Liver (tissue), 9 donors: ENCODE results near the gene YIPF4. TPM values are rescaled to one million over a fixed set of nuclear protein-coding genes. Genes with fewer than 3 reads are reported as not detected.

ENCODE experiments used
- DNase-seq: peaks from one replicate; pipeline ENCODE4 v3.0.0-alpha.2; 2017; ENCODE audit warnings: low spot score
- H3K27ac ChIP-seq, 2 donors: one replicate each; pipeline ENCODE4 v1.7.0; 2013; ENCODE audit warnings: inconsistent platforms in 2 of 2, low read length in 2 of 2, control low read depth in 1 of 2, low read depth in 1 of 2, mild to moderate bottlenecking in 1 of 2
- H3K27me3 ChIP-seq, 4 donors: one replicate each; pipeline versions ENCODE4 v1.6.1 to v1.7.0; 2013; ENCODE audit warnings: low read length in 3 of 4, inconsistent platforms in 1 of 4, mild to moderate bottlenecking in 1 of 4, moderate library complexity in 1 of 4; ENCODE audit not compliant: control insufficient read depth in 4 of 4, insufficient read depth in 4 of 4
- H3K36me3 ChIP-seq, 4 donors: one replicate each; pipeline versions ENCODE4 v1.6.1 to v1.7.0; 2013; ENCODE audit warnings: low read length in 3 of 4, mild to moderate bottlenecking in 3 of 4, low read depth in 1 of 4, moderate library complexity in 1 of 4; ENCODE audit not compliant: control insufficient read depth in 4 of 4, insufficient read depth in 3 of 4
- H3K4me1 ChIP-seq, 4 donors: one replicate each; pipeline versions ENCODE4 v1.6.1 to v1.7.0; 2013; ENCODE audit warnings: low read length in 3 of 4, mild to moderate bottlenecking in 3 of 4, moderate library complexity in 1 of 4; ENCODE audit not compliant: control insufficient read depth in 4 of 4, insufficient read depth in 4 of 4
- H3K4me3 ChIP-seq, 3 donors: one replicate each; pipeline versions ENCODE4 v1.6.1 to v1.7.0; 2013; ENCODE audit warnings: low read length in 3 of 3, control low read depth in 1 of 3, low read depth in 1 of 3, mild to moderate bottlenecking in 1 of 3
- H3K9ac ChIP-seq, 2 donors: one replicate each; pipeline ENCODE4 v1.7.0; 2013; ENCODE audit warnings: low read length in 2 of 2, mild to moderate bottlenecking in 2 of 2, moderate library complexity in 2 of 2, control low read depth in 1 of 2, low read depth in 1 of 2
- H3K9me3 ChIP-seq, 4 donors: one replicate each; pipeline versions ENCODE4 v1.6.1 to v1.7.0; 2013; ENCODE audit warnings: low read length in 3 of 4; ENCODE audit not compliant: control insufficient read depth in 4 of 4
- EGR1 ChIP-seq, 2 donors: IDR thresholded peaks; 2 replicates each; pipeline ENCODE4 v1.6.1; 2016 to 2018; ENCODE audit warnings: antibody characterized with exemption in 2 of 2, low read depth in 2 of 2
- FOXA1 ChIP-seq: IDR thresholded peaks from 2 replicates; pipeline ENCODE4 v1.6.1; 2016; ENCODE audit warnings: antibody characterized with exemption
- FOXA2 ChIP-seq: IDR thresholded peaks from 2 replicates; pipeline ENCODE4 v1.6.1; 2016; ENCODE audit warnings: antibody characterized with exemption
- GABPA ChIP-seq, 2 donors: IDR thresholded peaks in 1 of 2; conservative IDR thresholded peaks in 1 of 2; 2 replicates each; pipeline ENCODE4 v1.6.1; 2016; ENCODE audit warnings: antibody characterized with exemption in 2 of 2, mild to moderate bottlenecking in 1 of 2, moderate library complexity in 1 of 2
- HNF4A ChIP-seq, 2 donors: conservative IDR thresholded peaks; 2 replicates each; pipeline ENCODE4 v1.6.1; 2016; ENCODE audit warnings: antibody characterized with exemption in 2 of 2, mild to moderate bottlenecking in 2 of 2
- HNF4G ChIP-seq: IDR thresholded peaks from 2 replicates; pipeline ENCODE4 v1.6.1; 2016; ENCODE audit warnings: antibody characterized with exemption
- JUND ChIP-seq, 2 donors: IDR thresholded peaks; 2 replicates each; pipeline ENCODE4 v1.6.1; 2016; ENCODE audit warnings: antibody characterized with exemption in 2 of 2
- NR2F2 ChIP-seq: IDR thresholded peaks from 2 replicates; pipeline ENCODE4 v1.6.1; 2016; ENCODE audit warnings: antibody characterized with exemption
- RAD21 ChIP-seq, 2 donors: IDR thresholded peaks; 2 replicates each; pipeline ENCODE4 v1.6.1; 2016; ENCODE audit warnings: antibody characterized with exemption in 2 of 2, mild to moderate bottlenecking in 2 of 2
- RXRA ChIP-seq, 2 donors: IDR thresholded peaks; 2 replicates each; pipeline ENCODE4 v1.6.1; 2017 to 2018; ENCODE audit warnings: antibody characterized with exemption in 2 of 2, mild to moderate bottlenecking in 1 of 2
- SP1 ChIP-seq: IDR thresholded peaks from 2 replicates; pipeline ENCODE4 v1.6.1; 2018; ENCODE audit warnings: antibody characterized with exemption, mild to moderate bottlenecking
- TAF1 ChIP-seq: conservative IDR thresholded peaks from 2 replicates; pipeline ENCODE4 v1.6.1; 2016; ENCODE audit warnings: antibody characterized with exemption, mild to moderate bottlenecking
- YY1 ChIP-seq: IDR thresholded peaks from 2 replicates; pipeline ENCODE4 v1.6.1; 2016; ENCODE audit warnings: antibody characterized with exemption, mild to moderate bottlenecking
- WGBS: extraction: QIAGEN DNeasy Blood & Tissue Kit; methylation state at CpG from one replicate; pipeline ENCODE4 v1.1.7; 2013; 5-methylcytosine and 5-hydroxymethylcytosine counted together
- polyA plus RNA-seq, 2 donors: library from polyadenylated mRNA; stranded (reverse) in 1 of 2; unstranded in 1 of 2; fragments of 200-250 nt in 1 of 2; fragments of >200 nt in 1 of 2; fragmentation: Nextera tagmentation in 1 of 2; extraction: Ambion mirVana in 1 of 2; gene quantifications; one replicate each; pipeline versions ENCODE4 v1.2.1 to v1.2.3, GENCODE V29; 2013 to 2015
- total RNA-seq, 2 donors: library from RNA; depleted of rRNA; stranded (reverse); fragments of >200 nt; gene quantifications; one replicate each; pipeline ENCODE4 v1.2.3, GENCODE V29; 2014
- TF ChIP-seq, protein P1 (sequence below): IDR thresholded peaks from 2 replicates; pipeline ENCODE4 v1.6.1; 2016; ENCODE audit warnings: antibody characterized with exemption
- TF ChIP-seq, protein P2 (sequence below): IDR thresholded peaks from 2 replicates; pipeline ENCODE4 v1.6.1; 2016; ENCODE audit warnings: antibody characterized with exemption, mild to moderate bottlenecking
- TF ChIP-seq, protein P3 (sequence below): IDR thresholded peaks from 2 replicates; pipeline ENCODE4 v1.6.1; 2016; ENCODE audit warnings: antibody characterized with exemption
- TF ChIP-seq, protein P4 (sequence below): IDR thresholded peaks from 2 replicates; pipeline ENCODE4 v1.6.1; 2016; ENCODE audit warnings: antibody characterized with exemption
- TF ChIP-seq, protein P5 (sequence below): fragments of 150-350 bp; IDR thresholded peaks from 2 replicates; pipeline ENCODE4 v1.5.1; 2017; ENCODE audit warnings: improper control_type of control experiment, low read depth, low read length; ENCODE audit not compliant: missing input control
- donor health status: healthy.
- donor health status: healthy.
- donor health status: healthy.
- donor health status: healthy.
- donor health status: healthy.

The YIPF4 gene
- total and polyA plus RNA-seq, 4 donors = 11.6 to 38.4 (median 14.4) TPM

DNA sequence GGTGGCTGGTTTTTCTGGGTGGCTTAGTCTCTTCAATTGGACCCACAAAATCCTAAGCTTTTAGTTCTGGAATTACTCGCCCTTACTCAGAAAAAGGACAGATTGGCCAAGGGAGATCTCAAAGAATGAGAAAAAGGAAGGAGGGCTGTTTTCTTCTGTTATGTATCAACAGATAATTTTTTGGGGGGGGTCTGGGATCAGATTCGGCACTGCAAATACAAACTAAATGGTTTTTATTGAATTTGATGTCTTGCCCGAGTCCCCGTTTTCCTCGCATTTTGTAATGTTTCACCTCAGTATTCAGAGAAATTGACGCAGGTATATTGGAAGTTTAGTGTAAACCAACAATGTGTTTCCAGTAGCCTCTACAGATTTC lies 762 bp downstream of the YIPF4 start:
- no peak for TF ChIP-seq FOXA1
- no peak for TF ChIP-seq GABPA (IDR thresholded peaks at IDR 0.05 in 1 of 2, conservative IDR thresholded peaks at IDR 0.05 in 1 of 2)
- TF ChIP-seq, protein P1, sequence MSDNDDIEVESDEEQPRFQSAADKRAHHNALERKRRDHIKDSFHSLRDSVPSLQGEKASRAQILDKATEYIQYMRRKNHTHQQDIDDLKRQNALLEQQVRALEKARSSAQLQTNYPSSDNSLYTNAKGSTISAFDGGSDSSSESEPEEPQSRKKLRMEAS = no peak
- no peak for TF ChIP-seq HNF4G
- TF ChIP-seq, protein P2, sequence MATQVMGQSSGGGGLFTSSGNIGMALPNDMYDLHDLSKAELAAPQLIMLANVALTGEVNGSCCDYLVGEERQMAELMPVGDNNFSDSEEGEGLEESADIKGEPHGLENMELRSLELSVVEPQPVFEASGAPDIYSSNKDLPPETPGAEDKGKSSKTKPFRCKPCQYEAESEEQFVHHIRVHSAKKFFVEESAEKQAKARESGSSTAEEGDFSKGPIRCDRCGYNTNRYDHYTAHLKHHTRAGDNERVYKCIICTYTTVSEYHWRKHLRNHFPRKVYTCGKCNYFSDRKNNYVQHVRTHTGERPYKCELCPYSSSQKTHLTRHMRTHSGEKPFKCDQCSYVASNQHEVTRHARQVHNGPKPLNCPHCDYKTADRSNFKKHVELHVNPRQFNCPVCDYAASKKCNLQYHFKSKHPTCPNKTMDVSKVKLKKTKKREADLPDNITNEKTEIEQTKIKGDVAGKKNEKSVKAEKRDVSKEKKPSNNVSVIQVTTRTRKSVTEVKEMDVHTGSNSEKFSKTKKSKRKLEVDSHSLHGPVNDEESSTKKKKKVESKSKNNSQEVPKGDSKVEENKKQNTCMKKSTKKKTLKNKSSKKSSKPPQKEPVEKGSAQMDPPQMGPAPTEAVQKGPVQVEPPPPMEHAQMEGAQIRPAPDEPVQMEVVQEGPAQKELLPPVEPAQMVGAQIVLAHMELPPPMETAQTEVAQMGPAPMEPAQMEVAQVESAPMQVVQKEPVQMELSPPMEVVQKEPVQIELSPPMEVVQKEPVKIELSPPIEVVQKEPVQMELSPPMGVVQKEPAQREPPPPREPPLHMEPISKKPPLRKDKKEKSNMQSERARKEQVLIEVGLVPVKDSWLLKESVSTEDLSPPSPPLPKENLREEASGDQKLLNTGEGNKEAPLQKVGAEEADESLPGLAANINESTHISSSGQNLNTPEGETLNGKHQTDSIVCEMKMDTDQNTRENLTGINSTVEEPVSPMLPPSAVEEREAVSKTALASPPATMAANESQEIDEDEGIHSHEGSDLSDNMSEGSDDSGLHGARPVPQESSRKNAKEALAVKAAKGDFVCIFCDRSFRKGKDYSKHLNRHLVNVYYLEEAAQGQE = no peak
- Histone ChIP-seq H3K27me3 (no peaks in the 10 kb centered on the region), H3K4me3 (peak overlapping the region; percentile 79 to 99 (median 80)), H3K9me3 (no peaks in the 10 kb centered on the region), H3K9ac (peak overlapping the region; percentile 80 to 95), H3K4me1 (peaks cover 0 to 5% (median 2%) of the 10 kb centered on the region in 4 donors), H3K27ac (peak overlapping the region; percentile 73 to 83), H3K36me3 (peaks cover 0 to 9% (median 3%) of the 10 kb centered on the region in 4 donors)
- DNase-seq = no peak
- 2% methylated on average over 6 of the region's 6 CpGs for WGBS

DNA sequence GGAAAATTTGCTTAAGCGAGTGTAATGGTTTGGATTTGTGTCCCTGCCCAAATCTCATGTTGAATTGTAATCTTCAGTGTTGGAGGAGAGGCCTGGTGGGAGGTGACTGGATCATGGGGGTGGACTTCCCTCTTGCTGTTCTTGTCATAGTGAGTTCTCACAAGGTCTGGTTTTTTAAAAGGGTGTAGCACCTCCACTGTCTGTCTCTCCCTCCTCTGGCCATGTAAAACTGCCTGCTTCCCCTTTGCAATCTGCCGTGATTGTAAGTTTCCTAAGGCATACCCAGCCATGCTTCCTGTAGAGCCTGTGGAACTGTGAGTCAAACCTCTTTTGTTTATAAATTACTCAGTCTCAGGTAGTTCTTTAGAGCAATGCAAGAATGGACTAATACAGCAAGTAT lies 6.6 kb downstream of the YIPF4 start:
- no peaks in the 10 kb centered on the region for H3K27me3 ChIP-seq
- H3K4me1 ChIP-seq = peaks cover 0 to 3% (median 2%) of the 10 kb centered on the region in 4 donors
- peaks cover 0 to 9% (median 5%) of the 10 kb centered on the region in 4 donors for H3K36me3 ChIP-seq
- H3K9ac ChIP-seq = no peak overlapping the region
- no peaks in the 10 kb centered on the region for H3K9me3 ChIP-seq
- TF ChIP-seq, protein P3, sequence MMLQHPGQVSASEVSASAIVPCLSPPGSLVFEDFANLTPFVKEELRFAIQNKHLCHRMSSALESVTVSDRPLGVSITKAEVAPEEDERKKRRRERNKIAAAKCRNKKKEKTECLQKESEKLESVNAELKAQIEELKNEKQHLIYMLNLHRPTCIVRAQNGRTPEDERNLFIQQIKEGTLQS = no peak
- TF ChIP-seq SP1 (no peak), TAF1 (no peak), FOXA1 (no peak), FOXA2 (no peak), HNF4A (conservative IDR thresholded peaks at IDR 0.05) (no peak), NR2F2 (no peak), HNF4G (no peak), JUND (IDR thresholded peaks at IDR 0.05) (no peak), EGR1 (IDR thresholded peaks at IDR 0.05; ENCODE audit: low read depth in 2 of 2) (no peak), RAD21 (IDR thresholded peaks at IDR 0.05) (no peak), RXRA (IDR thresholded peaks at IDR 0.05) (no peak), YY1 (no peak), GABPA (IDR thresholded peaks at IDR 0.05 in 1 of 2, conservative IDR thresholded peaks at IDR 0.05 in 1 of 2) (no peak)
- TF ChIP-seq, protein P4, sequence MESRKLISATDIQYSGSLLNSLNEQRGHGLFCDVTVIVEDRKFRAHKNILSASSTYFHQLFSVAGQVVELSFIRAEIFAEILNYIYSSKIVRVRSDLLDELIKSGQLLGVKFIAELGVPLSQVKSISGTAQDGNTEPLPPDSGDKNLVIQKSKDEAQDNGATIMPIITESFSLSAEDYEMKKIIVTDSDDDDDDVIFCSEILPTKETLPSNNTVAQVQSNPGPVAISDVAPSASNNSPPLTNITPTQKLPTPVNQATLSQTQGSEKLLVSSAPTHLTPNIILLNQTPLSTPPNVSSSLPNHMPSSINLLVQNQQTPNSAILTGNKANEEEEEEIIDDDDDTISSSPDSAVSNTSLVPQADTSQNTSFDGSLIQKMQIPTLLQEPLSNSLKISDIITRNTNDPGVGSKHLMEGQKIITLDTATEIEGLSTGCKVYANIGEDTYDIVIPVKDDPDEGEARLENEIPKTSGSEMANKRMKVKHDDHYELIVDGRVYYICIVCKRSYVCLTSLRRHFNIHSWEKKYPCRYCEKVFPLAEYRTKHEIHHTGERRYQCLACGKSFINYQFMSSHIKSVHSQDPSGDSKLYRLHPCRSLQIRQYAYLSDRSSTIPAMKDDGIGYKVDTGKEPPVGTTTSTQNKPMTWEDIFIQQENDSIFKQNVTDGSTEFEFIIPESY = no peak
- TF ChIP-seq, protein P1 = no peak
- TF ChIP-seq, protein P5, sequence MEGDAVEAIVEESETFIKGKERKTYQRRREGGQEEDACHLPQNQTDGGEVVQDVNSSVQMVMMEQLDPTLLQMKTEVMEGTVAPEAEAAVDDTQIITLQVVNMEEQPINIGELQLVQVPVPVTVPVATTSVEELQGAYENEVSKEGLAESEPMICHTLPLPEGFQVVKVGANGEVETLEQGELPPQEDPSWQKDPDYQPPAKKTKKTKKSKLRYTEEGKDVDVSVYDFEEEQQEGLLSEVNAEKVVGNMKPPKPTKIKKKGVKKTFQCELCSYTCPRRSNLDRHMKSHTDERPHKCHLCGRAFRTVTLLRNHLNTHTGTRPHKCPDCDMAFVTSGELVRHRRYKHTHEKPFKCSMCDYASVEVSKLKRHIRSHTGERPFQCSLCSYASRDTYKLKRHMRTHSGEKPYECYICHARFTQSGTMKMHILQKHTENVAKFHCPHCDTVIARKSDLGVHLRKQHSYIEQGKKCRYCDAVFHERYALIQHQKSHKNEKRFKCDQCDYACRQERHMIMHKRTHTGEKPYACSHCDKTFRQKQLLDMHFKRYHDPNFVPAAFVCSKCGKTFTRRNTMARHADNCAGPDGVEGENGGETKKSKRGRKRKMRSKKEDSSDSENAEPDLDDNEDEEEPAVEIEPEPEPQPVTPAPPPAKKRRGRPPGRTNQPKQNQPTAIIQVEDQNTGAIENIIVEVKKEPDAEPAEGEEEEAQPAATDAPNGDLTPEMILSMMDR = no peak
- TF ChIP-seq, protein P2 = no peak
- 86% methylated on average over 2 of the region's 2 CpGs for WGBS
- DNase-seq = no peak
- H3K27ac ChIP-seq = no peak overlapping the region
- H3K4me3 ChIP-seq = no peak overlapping the region
